GM21526 (cell line): ENCODE data around the gene GALNT17.

Source experiments
- ATAC-seq: cut with Tn5 transposase; IDR thresholded peaks from one replicate; pipeline ENCODE4 v1.9.1; 2021; ENCODE audit warnings: moderate library complexity; ENCODE audit not compliant: unreplicated experiment, low FRiP score

Gene GALNT17

GRCh38 chr7:71372991-71373390, 241.0 kb downstream of the GALNT17 start:
- ATAC-seq, result no peak

- no peak for ATAC-seq
Observed at GRCh38 chr7:71377062-71377461, 245.1 kb downstream of the GALNT17 start.

- ATAC-seq, result no peak
Observed at GRCh38 chr7:71377469-71377868, 245.5 kb downstream of the GALNT17 start.

- no peak for ATAC-seq
Observed at GRCh38 chr7:71384094-71384493, 252.2 kb downstream of the GALNT17 start.

- no peak for ATAC-seq
Observed at GRCh38 chr7:71385330-71385729, 253.4 kb downstream of the GALNT17 start.

GRCh38 chr7:71386152-71386785, 254.3 kb downstream of the GALNT17 start:
- ATAC-seq, result no peak

GRCh38 chr7:71388181-71388580, 256.2 kb downstream of the GALNT17 start:
- ATAC-seq, result no peak

GRCh38 chr7:71389976-71390375, 258.0 kb downstream of the GALNT17 start:
- ATAC-seq, result no peak

GRCh38 chr7:71393661-71394060, 261.7 kb downstream of the GALNT17 start:
- ATAC-seq, result no peak

- ATAC-seq, result no peak
Observed at GRCh38 chr7:71402684-71403083, 270.7 kb downstream of the GALNT17 start.

GRCh38 chr7:71403202-71403946, 271.4 kb downstream of the GALNT17 start:
- ATAC-seq, result no peak

- no peak for ATAC-seq
Observed at GRCh38 chr7:71404726-71405345, 272.9 kb downstream of the GALNT17 start.

- ATAC-seq, result no peak
Observed at GRCh38 chr7:71408271-71408670, 276.3 kb downstream of the GALNT17 start.

- no peak for ATAC-seq
Observed at GRCh38 chr7:71409550-71410157, 277.7 kb downstream of the GALNT17 start.

GRCh38 chr7:71411475-71411874, 279.5 kb downstream of the GALNT17 start:
- ATAC-seq, result no peak

- ATAC-seq, result no peak
Observed at GRCh38 chr7:71414490-71414889, 282.5 kb downstream of the GALNT17 start.

- no peak for ATAC-seq
Observed at GRCh38 chr7:71419546-71420337, 287.8 kb downstream of the GALNT17 start.

GRCh38 chr7:71422104-71422503, 290.2 kb downstream of the GALNT17 start:
- ATAC-seq, result no peak

- ATAC-seq, result no peak
Observed at GRCh38 chr7:71424166-71425035, 292.5 kb downstream of the GALNT17 start.

GRCh38 chr7:71429083-71429482, 297.1 kb downstream of the GALNT17 start:
- no peak for ATAC-seq
